BJ (cell line): ENCODE results near the gene CCDC137. TPM values are rescaled to one million over a fixed set of nuclear protein-coding genes. Genes with fewer than 3 reads are reported as not detected.

Source experiments
- CTCF ChIA-PET: fragments of 350-600 bp; formaldehyde crosslinking; extraction: SDS; loops from one replicate; lab custom pipeline; 2021; ENCODE audit warnings: antibody characterized with exemption, inconsistent platforms; lab: Yijun Ruan, JAX
- POLR2A ChIA-PET: fragments of 300-600 bp; sonication (Branson Sonifier 250); formaldehyde crosslinking; extraction: SDS; loops from one replicate; lab custom pipeline; 2021; ENCODE audit warnings: antibody characterized with exemption; lab: Charles Lee
- DNase-seq: peaks from one replicate; pipeline ENCODE4 v3.0.0-alpha.2; 2011; ENCODE audit warnings: low read depth
- H3K27me3 ChIP-seq: 2 replicates; pipeline ENCODE4 v1.6.0; 2011; ENCODE audit warnings: low read length; ENCODE audit not compliant: control insufficient read depth, insufficient read depth
- H3K36me3 ChIP-seq: 2 replicates; pipeline ENCODE4 v1.5.1; 2011; ENCODE audit warnings: low read length; ENCODE audit not compliant: control insufficient read depth, insufficient read depth
- H3K4me3 ChIP-seq: 2 replicates; pipeline ENCODE4 v1.5.1; 2011; ENCODE audit warnings: low read depth, mild to moderate bottlenecking, control low read depth, low read length
- CTCF ChIP-seq: IDR thresholded peaks from 2 replicates; pipeline ENCODE4 v1.5.1; 2011; ENCODE audit warnings: low read depth, mild to moderate bottlenecking, control low read depth, inconsistent platforms, low read length, moderate library complexity; ENCODE audit not compliant: insufficient read depth
- polyA plus RNA-seq: library from polyadenylated mRNA; depleted of rRNA; stranded (reverse); fragments of >200 nt; gene quantifications from 2 replicates; pipeline ENCODE4 v1.2.3, GENCODE V29; 2011

Gene CCDC137
- polyA plus RNA-seq, 1 experiment, result 10.9 TPM

DNA sequence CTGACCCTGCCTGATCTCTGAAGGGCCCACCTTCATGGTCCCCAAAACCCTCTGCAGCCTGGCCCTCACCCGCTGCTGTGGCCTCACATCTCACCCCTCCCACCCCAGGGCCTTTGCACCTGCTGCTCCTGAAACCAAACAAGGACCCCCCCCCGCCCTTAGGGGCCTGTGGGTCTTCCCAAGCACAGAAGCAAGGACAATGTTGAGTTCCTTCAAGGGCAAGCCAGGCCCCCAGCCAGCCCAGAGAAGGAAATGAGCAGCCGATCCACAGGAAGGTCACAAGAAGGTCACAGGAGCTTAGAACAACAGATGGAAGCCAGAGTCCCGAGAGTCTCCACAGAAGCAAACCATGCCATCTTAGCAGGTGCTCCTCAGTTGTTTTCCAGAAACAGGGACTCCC is 9.7 kb upstream of the CCDC137 start:
- CTCF ChIA-PET, result interaction anchor here (1.0 kb wide), 1 partner anchor 55 kb away, joined by 3 read pairs; no protein-coding TSS in a partner anchor

DNA sequence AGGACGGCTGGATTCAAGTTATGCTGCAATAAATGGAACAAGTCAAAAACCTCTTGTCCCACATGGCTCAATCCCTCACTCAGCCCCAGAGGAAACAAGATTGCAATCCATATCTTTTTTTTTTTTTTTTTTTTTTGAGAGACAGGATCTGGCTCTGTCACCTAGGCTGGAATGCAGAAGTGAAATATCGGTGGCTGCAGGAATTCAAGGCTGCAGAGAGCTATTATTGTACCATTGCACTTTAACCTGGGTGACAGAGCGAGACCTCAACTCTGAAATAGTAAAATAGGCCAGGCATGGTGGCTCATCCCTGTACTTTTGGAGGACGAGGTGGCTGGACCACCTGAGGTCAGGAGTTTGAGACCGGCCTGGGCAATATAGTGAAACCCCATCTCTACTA is 7.5 kb upstream of the CCDC137 start:
- ChIA-PET CTCF (interaction anchor here (1.0 to 1.8 kb wide), 3 partner anchors 16 to 27 kb away, joined by 3 read pairs; no protein-coding TSS in a partner anchor), POLR2A (no interaction called here)
- H3K4me3 ChIP-seq, result no peak overlapping the region
- DNase-seq, result no peak
- TF ChIP-seq CTCF, result no peak
- H3K27me3 ChIP-seq, result no peaks in the 10 kb centered on the region
- H3K36me3 ChIP-seq, result no peaks in the 10 kb centered on the region

More for the DNA sequence above, 9.7 kb upstream of the CCDC137 start:
- Histone ChIP-seq H3K36me3 (no peaks in the 10 kb centered on the region), H3K27me3 (no peaks in the 10 kb centered on the region), H3K4me3 (no peak overlapping the region)
- POLR2A ChIA-PET, result no interaction called here
- no peak for DNase-seq
- TF ChIP-seq CTCF, result no peak

- ChIA-PET CTCF (interaction anchor here (1.8 kb wide), 1 partner anchor 22 kb away, joined by 3 read pairs; no protein-coding TSS in a partner anchor), POLR2A (no interaction called here)
- no peaks in the 10 kb centered on the region for H3K27me3 ChIP-seq
- no peak overlapping the region for H3K4me3 ChIP-seq
- peaks cover 3% of the 10 kb centered on the region for H3K36me3 ChIP-seq
- no peak for TF ChIP-seq CTCF
- no peak for DNase-seq
Measured at GRCh38 chr17:81660441-81660840, 6.1 kb upstream of the CCDC137 start.

- Histone ChIP-seq H3K27me3 (no peaks in the 10 kb centered on the region), H3K36me3 (peaks cover 3% of the 10 kb centered on the region), H3K4me3 (no peak overlapping the region)
- POLR2A ChIA-PET, result no interaction called here
- DNase-seq, result no peak
- CTCF ChIA-PET, result no interaction called here
- no peak for TF ChIP-seq CTCF
Measured at GRCh38 chr17:81662002-81662401, 4.5 kb upstream of the CCDC137 start.

DNA sequence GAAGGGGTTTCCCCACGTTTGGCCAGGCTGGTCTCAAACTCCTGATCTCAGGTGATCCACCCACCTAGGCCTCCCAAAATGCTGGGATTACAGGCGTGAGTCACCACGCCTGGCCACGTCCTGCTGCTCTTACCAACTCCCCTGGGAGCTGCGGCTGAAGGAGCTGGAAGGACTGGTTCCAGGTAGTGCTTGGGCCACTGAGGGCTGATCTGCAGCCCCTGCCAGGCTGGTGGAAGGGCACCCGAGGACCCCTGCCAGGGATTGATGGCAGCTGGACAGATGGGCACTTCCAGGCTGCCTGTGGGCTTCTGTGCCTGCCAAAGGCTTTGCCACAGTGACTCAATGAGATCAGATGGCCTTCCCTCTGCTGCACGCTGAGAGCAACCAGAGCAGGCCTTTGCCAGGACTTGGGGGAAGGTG is 2.5 kb upstream of the CCDC137 start:
- no peaks in the 10 kb centered on the region for H3K27me3 ChIP-seq
- DNase-seq, result no peak
- no peak overlapping the region for H3K4me3 ChIP-seq
- H3K36me3 ChIP-seq, result peaks cover 3% of the 10 kb centered on the region
- POLR2A ChIA-PET, result no interaction called here
- TF ChIP-seq CTCF, result no peak
- CTCF ChIA-PET, result no interaction called here
